LNCAP (cell line): ENCODE results near the gene FN1.

Experiments
- TF ChIP-seq, protein P1 (sequence below): fragments of 450-650 bp; IDR thresholded peaks from 2 replicates; pipeline ENCODE4 v1.5.1; 2017; ENCODE audit warnings: mild to moderate bottlenecking

Gene FN1

DNA sequence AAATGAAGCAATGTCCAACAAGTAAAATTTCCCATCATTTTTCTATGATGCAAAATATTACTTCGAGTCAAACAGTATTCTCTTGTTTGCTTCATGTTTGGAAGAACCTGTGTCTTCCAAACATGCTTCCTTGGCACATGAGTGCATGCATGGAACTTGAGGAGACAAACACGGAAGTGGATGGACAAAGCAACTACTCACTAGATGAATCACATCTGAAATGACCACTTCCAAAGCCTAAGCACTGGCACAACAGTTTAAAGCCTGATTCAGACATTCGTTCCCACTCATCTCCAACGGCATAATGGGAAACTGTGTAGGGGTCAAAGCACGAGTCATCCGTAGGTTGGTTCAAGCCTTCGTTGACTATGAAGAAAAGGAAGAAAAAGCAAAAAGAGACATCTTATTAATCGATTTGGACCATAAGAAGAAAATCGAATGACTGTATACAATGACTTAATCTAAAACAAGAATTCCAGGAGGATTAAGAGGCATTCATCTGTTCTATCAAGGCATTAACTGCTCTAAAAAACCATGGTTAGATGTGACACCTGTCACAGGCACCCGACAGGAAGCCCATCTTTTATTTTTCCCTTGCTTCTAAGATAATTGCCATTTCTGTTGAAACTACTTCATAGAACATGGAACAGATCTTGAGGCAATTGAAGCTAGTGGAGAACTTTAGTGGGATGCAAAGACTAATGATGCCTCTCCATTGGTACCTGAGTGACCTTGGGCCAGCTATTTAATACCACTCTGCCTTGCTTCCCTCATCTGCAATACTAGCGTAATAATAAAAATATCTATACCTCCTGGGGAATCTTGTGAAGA, 68.0 kb downstream of the FN1 start:
- TF ChIP-seq, protein P1, sequence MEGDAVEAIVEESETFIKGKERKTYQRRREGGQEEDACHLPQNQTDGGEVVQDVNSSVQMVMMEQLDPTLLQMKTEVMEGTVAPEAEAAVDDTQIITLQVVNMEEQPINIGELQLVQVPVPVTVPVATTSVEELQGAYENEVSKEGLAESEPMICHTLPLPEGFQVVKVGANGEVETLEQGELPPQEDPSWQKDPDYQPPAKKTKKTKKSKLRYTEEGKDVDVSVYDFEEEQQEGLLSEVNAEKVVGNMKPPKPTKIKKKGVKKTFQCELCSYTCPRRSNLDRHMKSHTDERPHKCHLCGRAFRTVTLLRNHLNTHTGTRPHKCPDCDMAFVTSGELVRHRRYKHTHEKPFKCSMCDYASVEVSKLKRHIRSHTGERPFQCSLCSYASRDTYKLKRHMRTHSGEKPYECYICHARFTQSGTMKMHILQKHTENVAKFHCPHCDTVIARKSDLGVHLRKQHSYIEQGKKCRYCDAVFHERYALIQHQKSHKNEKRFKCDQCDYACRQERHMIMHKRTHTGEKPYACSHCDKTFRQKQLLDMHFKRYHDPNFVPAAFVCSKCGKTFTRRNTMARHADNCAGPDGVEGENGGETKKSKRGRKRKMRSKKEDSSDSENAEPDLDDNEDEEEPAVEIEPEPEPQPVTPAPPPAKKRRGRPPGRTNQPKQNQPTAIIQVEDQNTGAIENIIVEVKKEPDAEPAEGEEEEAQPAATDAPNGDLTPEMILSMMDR: no peak

DNA sequence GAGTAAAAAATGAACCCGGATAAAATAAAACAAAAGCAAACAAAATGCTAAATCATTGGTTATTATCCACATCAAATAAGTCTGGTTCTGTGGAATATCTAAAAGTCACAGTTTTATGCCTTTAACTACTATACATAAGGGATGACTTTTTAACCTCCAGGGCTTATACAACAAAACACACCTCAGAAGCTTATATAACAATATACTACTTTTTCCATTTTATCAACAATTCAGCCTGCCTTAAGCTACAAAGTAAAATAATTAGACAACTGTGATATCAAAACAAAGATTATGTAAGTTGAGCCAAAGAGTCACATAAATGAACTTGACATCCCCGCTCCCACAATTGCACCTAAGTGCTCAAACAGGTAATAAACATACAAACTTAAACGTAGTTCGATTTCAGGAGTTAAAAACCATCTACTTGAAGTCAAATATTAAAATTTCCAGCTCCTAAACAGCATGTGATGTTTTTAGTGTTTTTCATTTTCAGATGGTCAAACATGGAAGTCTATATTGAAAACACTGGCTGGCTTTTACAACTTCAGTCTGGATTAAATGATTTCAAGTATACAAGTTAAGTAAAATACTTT, 69.3 kb downstream of the FN1 start:
- TF ChIP-seq, protein P1: no peak

DNA sequence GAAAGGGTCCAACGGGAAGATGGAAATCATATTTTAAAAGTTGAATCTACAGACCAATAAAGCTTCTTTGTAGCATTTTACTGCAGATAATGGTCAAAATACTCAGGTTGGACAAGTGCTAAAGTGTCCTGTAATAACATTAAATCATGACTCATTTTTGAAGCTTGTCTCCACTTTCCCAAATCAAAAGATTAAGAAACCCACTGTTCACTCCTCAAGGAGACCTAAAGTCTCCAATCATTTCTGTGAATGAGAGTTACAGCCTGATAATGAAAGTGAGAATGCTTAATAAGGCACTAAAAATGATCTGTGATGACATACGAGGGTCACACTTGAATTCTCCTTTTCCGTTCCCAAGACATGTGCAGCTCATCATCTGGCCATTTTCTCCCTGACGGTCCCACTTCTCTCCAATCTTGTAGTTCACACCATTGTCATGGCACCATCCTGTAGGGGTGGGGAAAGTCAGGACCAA, 70.6 kb downstream of the FN1 start:
- TF ChIP-seq, protein P1: no peak

DNA sequence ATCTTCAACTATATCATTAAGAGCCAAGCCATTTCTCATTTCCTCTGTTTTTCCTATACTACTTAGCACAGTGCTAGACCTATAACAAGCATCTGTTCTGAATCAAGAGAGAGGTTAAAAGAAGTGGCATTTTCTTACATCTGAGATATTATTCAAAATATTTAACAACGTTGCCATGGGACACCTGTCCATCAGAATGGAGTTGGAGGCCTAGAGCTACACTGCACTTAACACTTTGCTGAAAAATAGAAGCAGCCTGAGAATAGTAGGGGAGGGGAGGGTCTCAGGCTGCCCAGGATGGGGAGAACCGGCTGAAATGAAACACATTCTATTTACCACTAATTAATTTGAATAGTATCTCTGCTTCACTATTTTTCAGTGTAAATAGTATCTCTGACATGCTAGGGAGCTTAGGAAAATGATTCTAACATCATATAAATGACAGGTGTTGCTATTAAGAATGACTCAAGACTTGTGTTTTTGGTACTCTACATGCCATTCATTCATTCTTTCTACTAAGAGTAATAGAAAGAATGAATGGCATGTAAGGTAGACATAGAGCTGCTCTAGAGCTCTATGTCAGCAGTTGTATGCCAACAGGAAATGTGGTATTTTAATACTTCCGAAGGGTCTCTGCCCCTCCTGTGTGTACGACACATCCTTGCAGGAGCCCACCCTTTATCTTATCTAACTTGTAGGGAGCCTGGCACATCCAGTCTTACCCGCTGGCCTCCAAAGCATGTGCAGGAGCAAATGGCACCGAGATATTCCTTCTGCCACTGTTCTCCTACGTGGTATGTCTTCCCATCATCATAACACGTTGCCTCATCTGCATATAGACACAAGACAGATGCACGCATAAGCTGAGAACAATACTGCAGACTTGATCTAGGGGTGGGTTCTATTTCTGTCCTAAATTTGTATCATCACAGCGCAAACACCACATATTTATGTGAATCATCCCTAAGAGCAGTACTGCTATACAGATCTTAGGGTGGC, 71.4 kb downstream of the FN1 start:
- TF ChIP-seq, protein P1: no peak

DNA sequence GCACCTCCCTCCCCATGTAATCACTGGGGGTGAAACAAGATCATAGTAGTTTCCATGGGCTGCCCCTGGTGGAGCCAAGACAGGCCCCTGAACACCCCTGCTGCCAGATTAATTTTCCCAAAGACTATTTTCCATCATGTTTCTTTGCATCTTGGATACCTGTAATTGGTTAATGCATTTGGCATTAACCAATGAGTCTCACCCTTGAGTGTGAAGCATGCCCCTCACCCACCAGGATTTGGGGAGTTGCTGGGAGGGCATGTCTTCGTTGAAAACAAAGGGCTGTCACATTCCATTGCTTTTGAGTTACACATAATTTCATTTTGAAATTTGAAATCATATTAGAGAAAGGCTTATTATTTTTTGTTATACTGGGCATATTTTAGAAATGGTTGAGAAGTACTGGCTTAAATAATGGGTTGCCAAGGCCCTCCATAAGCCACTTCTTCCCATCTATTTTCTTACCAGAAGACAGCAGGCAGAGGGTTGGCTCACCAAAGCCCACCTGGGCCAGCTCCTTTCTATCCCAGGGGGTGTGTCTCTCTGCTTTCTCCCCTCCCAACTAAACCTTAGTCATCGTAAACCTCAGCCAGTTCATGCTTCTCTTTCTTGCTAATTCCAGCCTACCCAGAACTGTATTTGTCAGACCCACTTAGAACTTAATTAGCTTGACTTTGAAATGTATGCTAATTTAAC, 72.3 kb downstream of the FN1 start:
- TF ChIP-seq, protein P1: no peak

DNA sequence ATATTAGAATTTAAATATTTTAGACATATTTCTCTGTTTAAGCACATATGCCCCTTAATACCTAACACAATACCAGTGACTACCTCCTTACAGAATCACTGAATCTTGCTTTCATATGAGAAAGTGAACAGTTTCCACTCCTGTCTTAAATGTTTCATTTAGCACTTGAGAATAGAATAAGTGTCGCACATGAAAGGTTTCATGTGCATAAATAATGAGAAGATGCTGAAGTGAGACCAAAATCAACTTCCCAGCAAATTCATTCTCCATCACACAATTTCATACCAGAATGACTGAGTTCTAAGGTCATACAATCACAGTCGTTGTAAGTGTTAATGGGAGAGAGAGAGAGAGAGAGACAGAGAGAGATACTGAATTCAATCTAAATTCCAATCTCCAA, 72.8 kb downstream of the FN1 start:
- TF ChIP-seq, protein P1: no peak

DNA sequence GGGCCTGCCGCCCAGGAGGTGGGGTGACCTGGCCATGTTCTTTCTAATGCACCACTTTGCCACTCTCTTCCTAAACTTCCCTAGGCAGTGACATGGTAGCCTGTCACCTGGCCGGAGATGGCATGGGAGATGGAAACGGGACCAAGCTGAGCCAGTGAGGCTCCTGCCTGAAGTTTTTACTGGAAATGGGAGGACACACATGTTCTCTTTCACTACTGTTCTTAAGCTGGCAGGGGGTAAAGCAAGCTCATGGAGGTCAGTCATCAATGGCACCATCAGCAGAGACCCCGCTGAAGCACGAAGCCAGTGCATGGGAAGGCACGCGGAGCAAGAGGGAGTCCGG, 73.3 kb downstream of the FN1 start:
- TF ChIP-seq, protein P1: no peak
